Smooth muscle cell (in vitro differentiated cells): ENCODE measurements around the gene ELOA. TPM values are rescaled to one million over a fixed set of nuclear protein-coding genes. Genes with fewer than 3 reads are reported as not detected.

ENCODE experiments used
- DNase-seq: peaks from one replicate; lab custom pipeline; 2025; ENCODE audit not compliant: unreplicated experiment; lab: John Stamatoyannopoulos, UW
- H2AFZ ChIP-seq: fragments of 200-600 bp; sonication (generic); 2 replicates; pipeline ENCODE4 v1.6.0; 2016; ENCODE audit warnings: antibody characterized with exemption, low read depth, mild to moderate bottlenecking
- H3F3A ChIP-seq: fragments of 200-600 bp; sonication (generic); 2 replicates; pipeline ENCODE4 v1.6.0; 2017; ENCODE audit warnings: antibody characterized with exemption, low read depth
- H3K27ac ChIP-seq: fragments of 200-600 bp; sonication (generic); 2 replicates; pipeline ENCODE4 v1.5.1; 2016; ENCODE audit warnings: low read depth, mild to moderate bottlenecking
- H3K27me3 ChIP-seq: fragments of 200-600 bp; sonication (generic); 2 replicates; pipeline ENCODE4 v1.6.1; 2016; ENCODE audit warnings: low read depth, mild to moderate bottlenecking
- H3K36me3 ChIP-seq: fragments of 200-600 bp; sonication (generic); 2 replicates; pipeline ENCODE4 v1.5.1; 2016; ENCODE audit warnings: low read depth
- H3K4me1 ChIP-seq: fragments of 200-600 bp; sonication (generic); 2 replicates; pipeline ENCODE4 v1.5.1; 2016; ENCODE audit warnings: low read depth
- H3K4me2 ChIP-seq: fragments of 200-600 bp; sonication (generic); 2 replicates; pipeline ENCODE4 v1.6.0; 2016; ENCODE audit warnings: mild to moderate bottlenecking
- H3K4me3 ChIP-seq: fragments of 200-600 bp; sonication (generic); 2 replicates; pipeline ENCODE4 v1.5.1; 2016; ENCODE audit warnings: mild to moderate bottlenecking
- H3K79me2 ChIP-seq: fragments of 200-600 bp; sonication (generic); 2 replicates; pipeline ENCODE4 v1.6.0; 2016; ENCODE audit warnings: low read depth, mild to moderate bottlenecking
- H3K9ac ChIP-seq: fragments of 200-600 bp; sonication (generic); 2 replicates; pipeline ENCODE4 v1.6.0; 2016; ENCODE audit warnings: low read depth
- H3K9me3 ChIP-seq: fragments of 200-600 bp; sonication (generic); replicated peaks from 2 replicates; pipeline ENCODE4 v1.5.1; 2016; ENCODE audit warnings: low read depth
- H4K20me1 ChIP-seq: fragments of 200-600 bp; sonication (generic); 2 replicates; pipeline ENCODE4 v1.6.0; 2016; ENCODE audit warnings: low read depth
- WGBS: methylation state at CpG from one replicate; pipeline ENCODE4 v1.1.7; 2016; ENCODE audit warnings: low lambda C conversion rate; 5-methylcytosine and 5-hydroxymethylcytosine counted together
- polyA plus RNA-seq: library from polyadenylated mRNA; unstranded; fragments of >200 nt; fragmentation: Nextera tagmentation; extraction: Ambion mirVana; gene quantifications from 2 replicates; pipeline ENCODE4 v1.2.1, GENCODE V29; 2016
- total RNA-seq: library from RNA; depleted of rRNA; stranded (reverse); fragments of >200 nt; gene quantifications from 2 replicates; pipeline ENCODE4 v1.2.3, GENCODE V29; 2014
- TF ChIP-seq, protein P1 (sequence below): fragments of 200-600 bp; sonication (generic); IDR thresholded peaks from 2 replicates; pipeline ENCODE4 v1.5.1; 2017; ENCODE audit warnings: borderline replicate concordance, mild to moderate bottlenecking, antibody characterized with exemption; ENCODE audit not compliant: insufficient read depth, poor library complexity, severe bottlenecking

ELOA gene
- total and polyA plus RNA-seq, 2 experiments from 2014 or later, result 28.1 to 33.4 TPM

DNA sequence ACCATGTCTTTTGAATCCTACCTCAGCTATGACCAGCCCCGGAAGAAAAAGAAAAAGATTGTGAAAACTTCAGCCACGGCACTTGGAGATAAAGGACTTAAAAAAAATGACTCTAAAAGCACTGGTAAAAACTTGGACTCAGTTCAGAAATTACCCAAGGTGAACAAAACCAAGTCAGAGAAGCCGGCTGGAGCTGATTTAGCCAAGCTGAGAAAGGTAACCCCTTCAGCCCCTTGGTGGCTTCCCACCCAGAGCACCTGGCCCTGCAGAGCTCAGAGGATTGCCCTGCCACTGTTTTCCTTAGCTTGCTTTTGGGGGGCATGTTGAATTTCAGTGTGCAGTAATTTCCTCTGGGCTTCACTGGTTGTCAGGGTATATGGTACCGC lies 8.5 kb downstream of the ELOA start:
- Histone ChIP-seq H3K4me1 (no peaks in the 10 kb centered on the region), H3K27me3 (no peaks in the 10 kb centered on the region), H3K27ac (no peak overlapping the region), H3K4me3 (no peak overlapping the region), H3K9me3 (no peaks in the 10 kb centered on the region), H3K9ac (no peak overlapping the region), H3K79me2 (peaks cover 50% of the 10 kb centered on the region), H3F3A (peaks cover 5% of the 10 kb centered on the region), H3K36me3 (peaks cover 49% of the 10 kb centered on the region), H4K20me1 (peaks cover 86% of the 10 kb centered on the region), H3K4me2 (no peak overlapping the region), H2AFZ (no peak overlapping the region)
- TF ChIP-seq, protein P1, sequence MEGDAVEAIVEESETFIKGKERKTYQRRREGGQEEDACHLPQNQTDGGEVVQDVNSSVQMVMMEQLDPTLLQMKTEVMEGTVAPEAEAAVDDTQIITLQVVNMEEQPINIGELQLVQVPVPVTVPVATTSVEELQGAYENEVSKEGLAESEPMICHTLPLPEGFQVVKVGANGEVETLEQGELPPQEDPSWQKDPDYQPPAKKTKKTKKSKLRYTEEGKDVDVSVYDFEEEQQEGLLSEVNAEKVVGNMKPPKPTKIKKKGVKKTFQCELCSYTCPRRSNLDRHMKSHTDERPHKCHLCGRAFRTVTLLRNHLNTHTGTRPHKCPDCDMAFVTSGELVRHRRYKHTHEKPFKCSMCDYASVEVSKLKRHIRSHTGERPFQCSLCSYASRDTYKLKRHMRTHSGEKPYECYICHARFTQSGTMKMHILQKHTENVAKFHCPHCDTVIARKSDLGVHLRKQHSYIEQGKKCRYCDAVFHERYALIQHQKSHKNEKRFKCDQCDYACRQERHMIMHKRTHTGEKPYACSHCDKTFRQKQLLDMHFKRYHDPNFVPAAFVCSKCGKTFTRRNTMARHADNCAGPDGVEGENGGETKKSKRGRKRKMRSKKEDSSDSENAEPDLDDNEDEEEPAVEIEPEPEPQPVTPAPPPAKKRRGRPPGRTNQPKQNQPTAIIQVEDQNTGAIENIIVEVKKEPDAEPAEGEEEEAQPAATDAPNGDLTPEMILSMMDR, result no peak
- WGBS, result 97% methylated on average over 4 of the region's 4 CpGs
- no peak for DNase-seq

DNA sequence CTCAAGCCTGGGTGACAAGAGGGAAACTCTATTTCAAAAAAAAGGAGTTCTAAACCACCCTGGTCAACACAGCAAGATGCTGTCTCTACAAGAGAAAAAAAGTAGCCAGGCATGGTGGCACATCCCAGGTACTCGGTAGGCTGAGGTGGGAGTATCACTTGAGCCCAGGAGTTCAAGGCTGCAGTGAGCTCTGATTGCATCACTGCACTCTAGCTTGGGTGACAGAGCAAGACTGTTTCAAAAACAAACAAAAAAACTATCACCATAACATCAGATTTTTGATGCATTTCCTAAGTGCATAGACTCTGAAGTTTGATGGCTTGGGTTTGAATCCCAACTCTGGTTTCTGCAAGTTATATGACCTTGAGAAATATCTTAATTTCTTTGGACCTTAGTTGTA lies 9.6 kb downstream of the ELOA start:
- DNase-seq, result no peak
- Histone ChIP-seq H3K4me2 (no peak overlapping the region), H3K27ac (no peak overlapping the region), H4K20me1 (peaks cover 85% of the 10 kb centered on the region), H3K27me3 (no peaks in the 10 kb centered on the region), H3K36me3 (peaks cover 53% of the 10 kb centered on the region), H3K4me1 (no peaks in the 10 kb centered on the region), H2AFZ (no peak overlapping the region), H3K9me3 (no peaks in the 10 kb centered on the region), H3K79me2 (peaks cover 39% of the 10 kb centered on the region), H3K4me3 (no peak overlapping the region), H3F3A (peaks cover 5% of the 10 kb centered on the region), H3K9ac (no peak overlapping the region)
- TF ChIP-seq, protein P1, result no peak
- WGBS, result 100% methylated on average over 1 of the region's 1 CpG

DNA sequence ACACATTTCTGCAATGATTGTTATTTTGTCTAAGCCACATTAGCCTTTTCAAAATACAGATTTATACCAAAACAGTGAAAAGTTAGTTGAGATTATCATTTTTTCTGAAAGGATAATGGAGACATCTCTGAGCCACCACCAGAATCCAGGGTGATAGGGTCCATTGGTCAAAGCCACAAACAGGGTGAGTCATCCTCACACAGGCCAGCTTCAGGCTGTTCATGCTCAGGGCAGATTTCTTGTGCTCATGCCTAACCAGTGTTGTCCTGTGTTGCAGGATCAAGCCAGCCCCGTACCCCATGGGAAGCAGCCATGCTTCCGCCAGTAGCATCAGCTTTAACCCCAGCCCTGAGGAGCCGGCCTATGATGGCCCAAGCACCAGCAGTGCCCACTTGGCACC lies 13.4 kb downstream of the ELOA start:
- Histone ChIP-seq H4K20me1 (peaks cover 86% of the 10 kb centered on the region), H3F3A (peaks cover 20% of the 10 kb centered on the region), H3K27me3 (no peaks in the 10 kb centered on the region), H3K9me3 (no peaks in the 10 kb centered on the region), H3K4me3 (no peak overlapping the region), H3K9ac (no peak overlapping the region), H3K4me2 (no peak overlapping the region), H3K4me1 (no peaks in the 10 kb centered on the region), H3K36me3 (peaks cover 43% of the 10 kb centered on the region), H2AFZ (no peak overlapping the region), H3K79me2 (peaks cover 8% of the 10 kb centered on the region), H3K27ac (no peak overlapping the region)
- DNase-seq, result no peak
- TF ChIP-seq, protein P1, result no peak
- whole genome bisulfite sequencing, result 91% methylated on average over 3 of the region's 3 CpGs

DNA sequence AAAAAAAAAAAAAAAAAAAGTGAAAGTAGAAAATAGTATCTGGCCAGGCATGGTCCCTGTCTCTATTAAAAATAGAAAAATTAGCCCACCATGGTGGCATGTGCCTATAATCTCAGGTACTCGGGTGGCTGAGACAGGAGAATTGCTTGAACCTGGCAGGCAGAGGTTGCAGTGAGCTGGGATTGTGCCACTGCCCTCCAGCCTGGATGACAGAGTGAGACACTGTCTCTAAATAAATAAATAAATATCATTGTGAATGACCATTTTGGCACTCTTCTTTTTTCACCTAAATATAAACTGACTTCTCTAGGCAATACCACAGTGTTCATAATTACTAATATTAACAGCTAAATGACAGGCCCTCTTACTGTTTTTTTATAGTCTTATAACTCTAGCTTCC lies 14.5 kb downstream of the ELOA start:
- H3K4me1 ChIP-seq, result no peaks in the 10 kb centered on the region
- WGBS, result 100% methylated on average over 1 of the region's 1 CpG
- H3K27me3 ChIP-seq, result no peaks in the 10 kb centered on the region
- H3K27ac ChIP-seq, result no peak overlapping the region
- DNase-seq, result no peak
- no peak overlapping the region for H3K4me2 ChIP-seq
- TF ChIP-seq, protein P1, result no peak
- H3K9ac ChIP-seq, result no peak overlapping the region
- peaks cover 20% of the 10 kb centered on the region for H3F3A ChIP-seq
- H3K79me2 ChIP-seq, result peaks cover 5% of the 10 kb centered on the region
- no peaks in the 10 kb centered on the region for H3K9me3 ChIP-seq
- peaks cover 35% of the 10 kb centered on the region for H3K36me3 ChIP-seq
- no peak overlapping the region for H2AFZ ChIP-seq
- peaks cover 85% of the 10 kb centered on the region for H4K20me1 ChIP-seq
- no peak overlapping the region for H3K4me3 ChIP-seq
